Measurements from ENCODE around the gene KIF18A. TPM values are rescaled to one million over a fixed set of nuclear protein-coding genes. Genes with fewer than 3 reads are reported as not detected.
A peak's percentile ranks its signal among the peaks of the same experiment; 100 is the strongest.

KIF18A gene
- total and polyA plus RNA-seq, 7 donors = under 0.01 to 2.7 (median 0.49) TPM

GRCh38 chr11:28108958-28109357 lies 1.0 kb upstream of the KIF18A start:
- DNase-seq = no peak
- Histone ChIP-seq H3K9me3 (no peaks in the 10 kb centered on the region), H3K36me3 (peaks cover 0 to 6% (median 0%) of the 10 kb centered on the region in 4 donors), H3K27me3 (no peaks in the 10 kb centered on the region), H3K4me3 (peak overlapping the region in 3 of 4 donors; percentile 53 to 60 (median 56)), H3K27ac (peak overlapping the region; percentile 79 to 83 (median 80)), H3K4me1 (peaks cover 0 to 38% (median 27%) of the 10 kb centered on the region in 4 donors)
- WGBS, 2 donors = 51 to 68% methylated on average over 3 of the region's 3 CpGs
- intact Hi-C loops (cut with DNase I) = loop anchor here (10.0 kb wide), 1 partner anchor 604 kb away; the partner anchor contains the start of gene LIN7C
- no peak for TF ChIP-seq POLR2A (IDR thresholded peaks at IDR 0.05)
- no peak for TF ChIP-seq POLR2AphosphoS5 (IDR thresholded peaks at IDR 0.05)
- no peak for TF ChIP-seq CTCF (IDR thresholded peaks at IDR 0.05)
- no peak for TF ChIP-seq EP300 (IDR thresholded peaks at IDR 0.05)

DNA sequence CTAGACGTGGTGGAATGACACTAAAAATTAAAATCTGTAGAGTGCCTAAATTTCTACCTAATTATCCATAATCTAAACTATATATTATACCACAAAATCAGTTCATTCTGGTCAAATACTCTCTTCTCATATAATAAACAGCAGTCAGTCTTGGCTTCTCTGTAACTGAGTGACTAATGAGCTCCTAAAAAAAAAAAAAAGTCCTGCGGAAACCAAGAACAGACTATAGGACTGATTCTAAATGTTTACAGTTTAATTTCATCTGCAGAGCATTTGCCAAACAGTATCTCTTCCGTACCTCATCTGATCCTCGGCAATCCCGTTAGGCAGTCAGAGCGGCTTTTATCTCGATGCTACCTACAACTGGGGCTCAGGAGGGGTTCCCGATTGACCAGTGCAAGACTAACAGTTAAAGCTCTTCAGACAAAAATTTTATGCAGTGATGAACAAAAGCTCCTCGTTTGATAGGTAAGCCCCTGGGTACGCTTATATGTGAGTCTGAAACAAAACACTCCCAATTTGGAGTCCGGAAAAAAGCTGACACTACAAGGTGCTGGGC lies 686 bp downstream of the KIF18A start:
- TF ChIP-seq POLR2AphosphoS5 (IDR thresholded peaks at IDR 0.05) = no peak
- no peak for TF ChIP-seq POLR2A (IDR thresholded peaks at IDR 0.05)
- no peak for TF ChIP-seq EP300 (IDR thresholded peaks at IDR 0.05)
- TF ChIP-seq CTCF (IDR thresholded peaks at IDR 0.05) = no peak
- DNase-seq = no peak
- intact Hi-C loops (cut with DNase I) = loop anchor here (10.0 kb wide), 1 partner anchor 602 kb away; the partner anchor contains the start of gene LIN7C
- no peaks in the 10 kb centered on the region for H3K36me3 ChIP-seq
- no peaks in the 10 kb centered on the region for H3K27me3 ChIP-seq
- H3K9me3 ChIP-seq = no peaks in the 10 kb centered on the region
- peaks cover 0 to 38% (median 27%) of the 10 kb centered on the region in 4 donors for H3K4me1 ChIP-seq
- 0 to 1% methylated on average over 11 of the region's 11 CpGs for WGBS, 2 donors
- peak overlapping the region; percentile 79 to 83 (median 80) for H3K27ac ChIP-seq
- peak overlapping the region; percentile 28 to 60 (median 54) for H3K4me3 ChIP-seq

DNA sequence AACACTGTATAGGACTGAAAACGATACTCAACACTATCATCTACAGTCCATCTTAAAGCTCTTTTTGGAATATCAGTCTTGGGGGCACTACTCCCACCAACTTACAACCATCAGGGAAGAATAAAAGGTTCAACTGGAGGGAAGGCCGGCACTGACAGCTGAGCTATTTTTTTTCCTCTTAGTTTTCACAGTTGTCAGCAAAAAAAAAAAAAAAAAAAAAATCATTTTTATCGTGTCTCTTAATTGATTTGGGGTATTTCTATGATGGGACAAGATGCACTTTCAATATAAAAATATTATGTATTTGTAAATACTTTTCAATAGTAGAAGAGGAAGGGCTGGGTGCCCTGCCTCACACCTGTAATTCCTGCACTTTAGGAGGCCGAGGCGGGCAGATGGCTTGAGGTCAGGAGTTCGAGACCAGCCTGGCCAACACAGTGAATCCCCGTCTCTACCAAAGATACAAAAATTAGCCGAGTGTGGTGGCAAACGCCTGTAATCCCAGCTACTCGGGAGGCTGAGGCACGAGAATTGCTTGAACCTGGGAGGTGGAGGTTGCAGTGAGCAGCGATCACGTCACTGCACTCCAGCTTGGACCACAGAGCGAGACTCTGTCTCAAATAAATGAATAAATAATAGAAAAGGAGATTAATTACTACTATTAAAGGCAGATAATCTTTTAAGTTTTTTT lies 1.5 kb downstream of the KIF18A start:
- DNase-seq = no peak
- 83 to 87% methylated on average over 14 of the region's 14 CpGs for WGBS, 2 donors
- no peaks in the 10 kb centered on the region for H3K9me3 ChIP-seq
- peaks cover 0 to 32% (median 26%) of the 10 kb centered on the region in 4 donors for H3K4me1 ChIP-seq
- H3K27ac ChIP-seq = no peak overlapping the region
- no peaks in the 10 kb centered on the region for H3K27me3 ChIP-seq
- H3K4me3 ChIP-seq = no peak overlapping the region
- TF ChIP-seq EP300 (IDR thresholded peaks at IDR 0.05) (no peak), POLR2A (IDR thresholded peaks at IDR 0.05) (no peak), CTCF (IDR thresholded peaks at IDR 0.05) (no peak)
- intact Hi-C loops (cut with DNase I) = loop anchor here (10.0 kb wide), 1 partner anchor 602 kb away; the partner anchor contains the start of gene LIN7C
- no peaks in the 10 kb centered on the region for H3K36me3 ChIP-seq

- H3K27me3 ChIP-seq = no peaks in the 10 kb centered on the region
- no peaks in the 10 kb centered on the region for H3K36me3 ChIP-seq
- H3K4me3 ChIP-seq = no peak overlapping the region
- intact Hi-C loops (cut with DNase I) = loop anchor here (10.0 kb wide), 1 partner anchor 601 kb away; the partner anchor contains the start of gene LIN7C
- H3K27ac ChIP-seq = no peak overlapping the region
- no peaks in the 10 kb centered on the region for H3K9me3 ChIP-seq
- 87 to 90% methylated on average over 5 of the region's 5 CpGs for WGBS, 2 donors
- DNase-seq = no peak
- peaks cover 0 to 26% (median 20%) of the 10 kb centered on the region in 4 donors for H3K4me1 ChIP-seq
- TF ChIP-seq CTCF (IDR thresholded peaks at IDR 0.05) = no peak
- TF ChIP-seq POLR2AphosphoS5 (IDR thresholded peaks at IDR 0.05) = no peak
- no peak for TF ChIP-seq EP300 (IDR thresholded peaks at IDR 0.05)
- TF ChIP-seq POLR2A (IDR thresholded peaks at IDR 0.05) = no peak
These were observed 2.1 kb downstream of the KIF18A start for GRCh38 chr11:28105869-28106268.

All from sigmoid colon (tissue), 7 donors.